GM23248 (cell line): ENCODE data around the gene ZNF563.

Experiments
- EZH2 ChIP-seq: fragments of 200-600 bp; sonication (generic); IDR thresholded peaks from 2 replicates; pipeline ENCODE4 v1.6.1; 2018; ENCODE audit warnings: antibody characterized with exemption, mild to moderate bottlenecking; ENCODE audit not compliant: insufficient read depth, poor library complexity, severe bottlenecking
- EZH2phosphoT487 ChIP-seq: fragments of 200-600 bp; sonication (generic); IDR thresholded peaks from 2 replicates; pipeline ENCODE4 v1.6.1; 2018; ENCODE audit warnings: antibody characterized with exemption, moderate library complexity, mild to moderate bottlenecking, low read depth; ENCODE audit not compliant: insufficient read depth

DNA sequence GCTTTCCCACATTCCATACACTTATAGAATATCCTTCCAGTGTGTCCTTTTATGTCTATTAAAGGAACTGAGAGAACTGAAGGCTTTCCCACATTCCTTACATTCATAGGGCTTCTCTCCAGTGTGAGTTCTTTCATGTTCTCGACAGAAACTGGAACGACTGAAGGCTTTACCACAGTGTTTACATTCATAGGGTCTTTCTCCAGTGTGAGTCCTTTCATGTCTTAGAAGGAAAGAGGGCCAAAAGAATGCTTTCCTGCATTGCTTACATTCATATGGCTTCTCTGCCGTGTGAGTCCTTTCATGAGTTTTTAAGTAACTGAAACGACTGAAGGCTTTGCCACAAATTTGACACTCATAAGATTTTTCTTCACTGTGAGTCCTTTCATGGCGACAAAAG, 61.0 kb downstream of the ZNF563 start:
- TF ChIP-seq EZH2 (no peak), EZH2phosphoT487 (no peak)
